Osteoblast (primary cell): ENCODE measurements around the gene SH3BP2. TPM values are rescaled to one million over a fixed set of nuclear protein-coding genes. Genes with fewer than 3 reads are reported as not detected.

Experiments
- DNase-seq: peaks from one replicate; pipeline ENCODE4 v3.0.0; 2011; ENCODE audit warnings: low spot score, mixed read lengths; ENCODE audit not compliant: insufficient read length; ENCODE audit errors: missing footprints
- H2AFZ ChIP-seq: 2 replicates; pipeline ENCODE4 v1.6.0; 2011; ENCODE audit warnings: mild to moderate bottlenecking, low read length
- H3K27ac ChIP-seq: 2 replicates; pipeline ENCODE4 v1.5.1; 2011; ENCODE audit warnings: mild to moderate bottlenecking, low read depth, low read length, moderate library complexity
- H3K27me3 ChIP-seq: 2 replicates; pipeline ENCODE4 v1.6.0; 2012; ENCODE audit warnings: mild to moderate bottlenecking, control low read depth, inconsistent platforms, low read length, moderate library complexity; ENCODE audit not compliant: insufficient read depth
- H3K36me3 ChIP-seq: 2 replicates; pipeline ENCODE4 v1.5.1; 2011; ENCODE audit warnings: mild to moderate bottlenecking, low read length, control low read depth, moderate library complexity; ENCODE audit not compliant: insufficient read depth
- H3K4me1 ChIP-seq: 2 replicates; pipeline ENCODE4 v1.5.1; 2011; ENCODE audit warnings: mild to moderate bottlenecking, low read length, control low read depth, moderate library complexity; ENCODE audit not compliant: insufficient read depth
- H3K4me2 ChIP-seq: 2 replicates; pipeline ENCODE4 v1.6.0; 2011; ENCODE audit warnings: mild to moderate bottlenecking, low read length; ENCODE audit not compliant: insufficient read depth
- H3K4me3 ChIP-seq: fragments of 200-600 bp; sonication (generic); 3 replicates; pipeline ENCODE4 v1.5.1; 2012; ENCODE audit warnings: mild to moderate bottlenecking, low read length, inconsistent platforms; ENCODE audit not compliant: insufficient read depth
- H3K79me2 ChIP-seq: 2 replicates; pipeline ENCODE4 v1.6.0; 2012; ENCODE audit warnings: mild to moderate bottlenecking, low read length, control low read depth, inconsistent platforms; ENCODE audit not compliant: insufficient read depth
- H3K9me3 ChIP-seq: 2 replicates; pipeline ENCODE4 v1.5.1; 2011; ENCODE audit warnings: low read depth, low read length, control low read depth
- H4K20me1 ChIP-seq: 2 replicates; pipeline ENCODE4 v1.6.0; 2012; ENCODE audit warnings: mild to moderate bottlenecking, low read length, control low read depth; ENCODE audit not compliant: insufficient read depth
- CTCF ChIP-seq: IDR thresholded peaks from 2 replicates; pipeline ENCODE4 v1.5.1; 2011; ENCODE audit warnings: mild to moderate bottlenecking, low read depth, low read length, moderate library complexity; ENCODE audit errors: extremely low read depth
- total RNA-seq: library from RNA; depleted of rRNA; stranded (reverse); fragments of >200 nt; gene quantifications from 2 replicates; pipeline ENCODE4 v1.2.3, GENCODE V29; 2012

SH3BP2 gene
- total RNA-seq, 1 donor = 26.4 TPM

GRCh38 chr4:2750719-2751605 is 41.9 kb upstream of the SH3BP2 start:
- Histone ChIP-seq H3K79me2 (peaks cover 63% of the 10 kb centered on the region), H3K27ac (no peak overlapping the region), H3K4me2 (no peak overlapping the region), H3K4me1 (peaks cover 16% of the 10 kb centered on the region), H4K20me1 (peaks cover 42% of the 10 kb centered on the region), H3K36me3 (peaks cover 13% of the 10 kb centered on the region), H2AFZ (no peak overlapping the region), H3K9me3 (no peaks in the 10 kb centered on the region), H3K27me3 (no peaks in the 10 kb centered on the region), H3K4me3 (no peak overlapping the region)
- no peak for DNase-seq
- no peak for TF ChIP-seq CTCF

GRCh38 chr4:2753436-2753835 is 39.4 kb upstream of the SH3BP2 start:
- no peaks in the 10 kb centered on the region for H3K36me3 ChIP-seq
- H3K27ac ChIP-seq = no peak overlapping the region
- no peak overlapping the region for H3K4me2 ChIP-seq
- H3K27me3 ChIP-seq = no peaks in the 10 kb centered on the region
- peaks cover 64% of the 10 kb centered on the region for H3K79me2 ChIP-seq
- TF ChIP-seq CTCF = no peak
- peaks cover 4% of the 10 kb centered on the region for H3K4me1 ChIP-seq
- H2AFZ ChIP-seq = no peak overlapping the region
- H4K20me1 ChIP-seq = peaks cover 30% of the 10 kb centered on the region
- peak; percentile 58 for DNase-seq
- H3K9me3 ChIP-seq = no peaks in the 10 kb centered on the region
- no peak overlapping the region for H3K4me3 ChIP-seq

DNA sequence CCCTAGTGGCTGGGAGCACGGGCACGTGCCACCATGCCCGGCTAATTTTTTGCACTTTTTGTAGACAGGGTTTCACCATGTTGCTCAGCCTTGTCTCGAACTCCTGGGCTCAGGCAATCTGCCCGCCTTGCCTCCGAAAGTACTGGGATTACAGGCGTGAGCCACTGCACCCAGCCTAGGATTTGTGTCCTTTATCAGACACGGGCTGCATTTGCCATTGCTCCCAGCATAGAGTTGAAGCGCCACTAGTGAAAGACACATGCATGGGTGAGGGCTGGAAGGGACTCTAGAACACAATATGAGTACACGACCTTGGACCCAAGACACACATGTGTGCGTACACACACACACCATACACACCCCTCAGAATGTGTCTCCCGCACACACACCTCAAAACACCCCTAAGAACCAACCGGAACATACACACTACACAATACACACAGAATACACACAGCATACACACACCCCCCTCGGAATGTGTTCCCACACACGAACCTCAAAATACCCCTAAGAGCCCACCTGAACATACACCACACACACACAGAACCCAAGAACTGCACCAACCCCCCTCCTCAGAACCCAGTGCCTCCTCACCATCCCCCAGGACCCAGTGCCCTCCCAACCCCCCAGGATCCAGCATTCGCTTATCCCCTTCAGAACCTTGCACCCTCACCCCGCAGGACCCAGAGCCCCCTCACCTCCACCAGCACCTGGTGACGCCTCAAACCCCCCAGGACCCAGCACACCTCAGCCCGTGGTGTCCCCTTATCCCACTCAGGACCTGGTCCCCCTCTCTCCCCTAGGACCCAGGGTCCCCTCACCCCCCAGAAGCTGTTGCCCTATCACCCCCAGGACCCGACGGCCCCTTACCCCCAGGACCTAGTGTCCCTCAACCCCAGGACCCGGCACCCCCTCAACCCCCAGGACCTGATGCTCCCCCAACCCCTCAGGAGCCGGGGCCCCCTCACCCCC is 37.8 kb upstream of the SH3BP2 start:
- TF ChIP-seq CTCF = no peak
- Histone ChIP-seq H3K27me3 (no peaks in the 10 kb centered on the region), H3K4me2 (peak overlapping the region; percentile 82), H3K27ac (peak overlapping the region; percentile 58), H3K79me2 (peaks cover 49% of the 10 kb centered on the region), H3K36me3 (no peaks in the 10 kb centered on the region), H2AFZ (no peak overlapping the region), H3K4me3 (peak overlapping the region; percentile 90), H4K20me1 (peaks cover 30% of the 10 kb centered on the region), H3K4me1 (peaks cover 4% of the 10 kb centered on the region), H3K9me3 (no peaks in the 10 kb centered on the region)
- DNase-seq = peak; percentile 78
